HG03457 (cell line): ENCODE data around the gene ST6GALNAC2.
"Not testable (repeated sequence)": the region's sequence is repeated elsewhere in the genome, so short reads cannot be mapped to it uniquely, and the experiment has no call there.

Source experiments
- ATAC-seq: cut with Tn5 transposase; IDR thresholded peaks from one replicate; pipeline ENCODE4 v1.9.1; 2021; ENCODE audit warnings: moderate number of reproducible peaks; ENCODE audit not compliant: unreplicated experiment

Gene ST6GALNAC2

GRCh38 chr17:76572201-76572910 is 13.3 kb downstream of the ST6GALNAC2 start:
- ATAC-seq = no peak

- no peak for ATAC-seq
These were observed 14.7 kb downstream of the ST6GALNAC2 start for GRCh38 chr17:76570877-76571471.

GRCh38 chr17:76570457-76570856 is 15.2 kb downstream of the ST6GALNAC2 start:
- ATAC-seq = no peak

GRCh38 chr17:76569607-76570279 is 15.9 kb downstream of the ST6GALNAC2 start:
- no peak for ATAC-seq

- ATAC-seq = no peak
These were observed 16.8 kb downstream of the ST6GALNAC2 start for GRCh38 chr17:76568811-76569221.

- no peak for ATAC-seq
These were observed 17.8 kb downstream of the ST6GALNAC2 start for GRCh38 chr17:76567634-76568432.

GRCh38 chr17:76566988-76567431 is 18.6 kb downstream of the ST6GALNAC2 start:
- ATAC-seq = no peak

GRCh38 chr17:76566613-76566943 is 19.1 kb downstream of the ST6GALNAC2 start:
- ATAC-seq = no peak

GRCh38 chr17:76565728-76566612 is 19.7 kb downstream of the ST6GALNAC2 start:
- ATAC-seq = no peak

GRCh38 chr17:76564991-76565727 is 20.5 kb downstream of the ST6GALNAC2 start:
- ATAC-seq = not testable (repeated sequence)

GRCh38 chr17:76563359-76563758 is 22.3 kb downstream of the ST6GALNAC2 start:
- ATAC-seq = not testable (repeated sequence)

GRCh38 chr17:76562734-76563148 is 22.9 kb downstream of the ST6GALNAC2 start:
- no peak for ATAC-seq

GRCh38 chr17:76561799-76562268 is 23.8 kb downstream of the ST6GALNAC2 start:
- no peak for ATAC-seq

GRCh38 chr17:76561332-76561731 is 24.3 kb downstream of the ST6GALNAC2 start:
- no peak for ATAC-seq

GRCh38 chr17:76560877-76561221 is 24.8 kb downstream of the ST6GALNAC2 start:
- ATAC-seq = no peak

GRCh38 chr17:76560036-76560876 is 25.4 kb downstream of the ST6GALNAC2 start:
- no peak for ATAC-seq

- not testable (repeated sequence) for ATAC-seq
These were observed 26.2 kb downstream of the ST6GALNAC2 start for GRCh38 chr17:76559460-76559859.

- no peak for ATAC-seq
These were observed 27.2 kb downstream of the ST6GALNAC2 start for GRCh38 chr17:76558198-76559095.
